Measurements from ENCODE around the gene OR8H1. TPM values are rescaled to one million over a fixed set of nuclear protein-coding genes. Genes with fewer than 3 reads are reported as not detected.
A peak's percentile ranks its signal among the peaks of the same experiment; 100 is the strongest.

The OR8H1 gene
- total and polyA plus RNA-seq, 2 of the 8 experiments (the other 6 are each of a cell fraction or from before 2014, with no cell fraction given): not detected

DNA sequence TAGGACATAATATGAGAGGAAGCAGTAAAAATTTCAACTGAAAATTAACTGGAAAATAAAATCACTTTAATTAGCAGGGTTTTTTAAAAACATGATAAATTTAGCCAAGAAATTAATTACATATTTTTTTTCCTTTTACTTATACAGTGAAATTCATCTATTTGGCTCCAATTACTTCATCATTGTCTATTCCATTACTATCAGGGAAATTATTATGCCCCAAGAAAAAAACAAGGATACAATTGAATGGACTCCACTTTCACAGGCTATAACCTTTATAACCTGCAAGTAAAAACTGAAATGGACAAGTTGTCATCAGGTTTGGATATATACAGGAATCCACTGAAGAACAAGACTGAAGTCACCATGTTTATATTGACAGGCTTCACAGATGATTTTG is 40.1 kb downstream of the OR8H1 start, which contains the start of gene OR5T3:
Gene OR5T3 (plus strand): TSS at position 301 of the 400 bp plus-strand sequence. CDS start 0 bp downstream, at position 301.
- Histone ChIP-seq H3K9me3 (ENCODE audit: insufficient read depth in 2 of 2, low read depth in 1 of 2, low read length in 1 of 2) (no peaks in the 10 kb centered on the region), H3K79me2 (ENCODE audit: control insufficient read depth in 1 of 2, insufficient read depth in 2 of 2, low read length in 2 of 2) (no peaks in the 10 kb centered on the region), H3K79me1 (ENCODE audit: low read depth, low read length) (no peaks in the 10 kb centered on the region), H3K56ac (replicated peaks; ENCODE audit: insufficient read length, low read depth, low read length) (no peak within 1 kb of the TSS), H4K5ac (ENCODE audit: insufficient read length, low read depth, low read length) (no peak within 1 kb of the TSS), H3K4ac (replicated peaks; ENCODE audit: insufficient read length, low read depth, low read length) (no peak within 1 kb of the TSS), H3K9ac (replicated peaks in 1 of 4; ENCODE audit: extremely low read depth in 1 of 4, low read depth in 3 of 4, low read length in 3 of 4) (no peak within 1 kb of the TSS), H4K20me1 (replicated peaks in 1 of 2; ENCODE audit: control insufficient read depth in 1 of 2, insufficient read depth in 2 of 2, low read length in 2 of 2) (no peaks in the 10 kb centered on the region), H3K4me1 (replicated peaks in 1 of 4; ENCODE audit: control insufficient read depth in 3 of 4, insufficient read depth in 4 of 4, low read length in 3 of 4) (no peaks in the 10 kb centered on the region), H3K4me2 (ENCODE audit: insufficient read depth in 1 of 2, low read depth in 2 of 2, low read length in 2 of 2) (no peak within 1 kb of the TSS), H2BK15ac (ENCODE audit: low read length) (no peak within 1 kb of the TSS), H2AFZ (ENCODE audit: low read length) (peak within 1 kb of the TSS; percentile 70; the same call in 1 of the 2 replicates), H3K18ac (ENCODE audit: extremely low read depth, low read length) (no peak within 1 kb of the TSS), H2BK120ac (replicated peaks; ENCODE audit: low read depth, low read length) (no peak within 1 kb of the TSS), H3K14ac (ENCODE audit: insufficient read length) (no peak within 1 kb of the TSS), H3K23me2 (ENCODE audit: low read depth, low read length) (no peaks in the 10 kb centered on the region; the same call in 1 of the 2 replicates), H2BK12ac (ENCODE audit: low read depth, low read length) (no peak within 1 kb of the TSS), H2BK20ac (ENCODE audit: low read length) (no peak within 1 kb of the TSS), H2AK5ac (ENCODE audit: low read depth, low read length) (no peak within 1 kb of the TSS), H3K27me3 (replicated peaks in 1 of 4; ENCODE audit: control insufficient read depth in 3 of 4, extremely low read depth in 1 of 4, insufficient read depth in 3 of 4, low read length in 3 of 4) (no peaks in the 10 kb centered on the region), H3K4me3 (ENCODE audit: extremely low read depth in 1 of 4, insufficient read depth in 2 of 4, low read depth in 3 of 4, low read length in 4 of 4) (no peak within 1 kb of the TSS), H3K23ac (ENCODE audit: insufficient read length) (no peak within 1 kb of the TSS), H3K27ac (ENCODE audit: low read depth, low read length) (no peak within 1 kb of the TSS), H2BK5ac (ENCODE audit: low read depth, low read length) (no peak within 1 kb of the TSS), H3K36me3 (ENCODE audit: control insufficient read depth in 2 of 4, insufficient read depth in 4 of 4, low read length in 3 of 4) (no peaks in the 10 kb centered on the region), H4K8ac (ENCODE audit: extremely low read depth, insufficient read depth, low read length) (no peak within 1 kb of the TSS), H4K91ac (replicated peaks; ENCODE audit: insufficient read length, low read length) (no peak within 1 kb of the TSS)
- CTCF ChIA-PET (ENCODE audit: partially characterized antibody): no interaction called here
- DNase-seq (ENCODE audit: low read depth in 1 of 2, low spot score in 2 of 2): no peak
- POLR2A ChIA-PET (ENCODE audit: partially characterized antibody): no interaction called here
- no peak for TF ChIP-seq EGR1 (IDR thresholded peaks at IDR 0.05; ENCODE audit: borderline replicate concordance, low read depth, low read length)
- TF ChIP-seq RNF2 (IDR thresholded peaks at IDR 0.05; ENCODE audit: borderline replicate concordance, low read depth, low read length, missing control alignments, poor library complexity, severe bottlenecking): no peak
- no peak for TF ChIP-seq HDAC2 (IDR thresholded peaks at IDR 0.05; ENCODE audit: borderline replicate concordance in 1 of 2, low read depth in 2 of 2, low read length in 2 of 2)
- TF ChIP-seq CHD1 (IDR thresholded peaks at IDR 0.05; ENCODE audit: low read depth, low read length): no peak
- FAIRE-seq: no peak
